Erythroblast (primary cell): ENCODE results near the gene SNX17.

Experiments
- GATA1 ChIP-seq: IDR thresholded peaks from 2 replicates; pipeline ENCODE4 v1.6.1; 2011; ENCODE audit warnings: low read depth, mild to moderate bottlenecking, control low read depth, low read length, moderate library complexity
- POLR2A ChIP-seq: IDR thresholded peaks from 2 replicates; pipeline ENCODE4 v1.6.1; 2011; ENCODE audit warnings: mild to moderate bottlenecking, low read length

GRCh38 chr2:27347641-27348040 lies 22.8 kb upstream of the SNX17 start:
- TF ChIP-seq POLR2A (no peak), GATA1 (no peak)
